GM18951 (cell line): Measurements from ENCODE around the gene SLC10A6.

Experiments used
- POLR2A ChIP-seq: IDR thresholded peaks from 4 replicates; pipeline ENCODE4 v1.6.1; 2011; ENCODE audit warnings: mild to moderate bottlenecking; ENCODE audit not compliant: insufficient read length, insufficient read depth; ENCODE audit errors: extremely low read depth
- in situ Hi-C: fragments of 300-500 bp; cut with MboI; formaldehyde crosslinking; loops from one replicate; pipeline ENCODE4 v1.12.0; 2022; ENCODE audit warnings: low sequenced_read_pairs, mixed read lengths, inconsistent platforms; ENCODE audit not compliant: unreplicated experiment

SLC10A6 gene

DNA sequence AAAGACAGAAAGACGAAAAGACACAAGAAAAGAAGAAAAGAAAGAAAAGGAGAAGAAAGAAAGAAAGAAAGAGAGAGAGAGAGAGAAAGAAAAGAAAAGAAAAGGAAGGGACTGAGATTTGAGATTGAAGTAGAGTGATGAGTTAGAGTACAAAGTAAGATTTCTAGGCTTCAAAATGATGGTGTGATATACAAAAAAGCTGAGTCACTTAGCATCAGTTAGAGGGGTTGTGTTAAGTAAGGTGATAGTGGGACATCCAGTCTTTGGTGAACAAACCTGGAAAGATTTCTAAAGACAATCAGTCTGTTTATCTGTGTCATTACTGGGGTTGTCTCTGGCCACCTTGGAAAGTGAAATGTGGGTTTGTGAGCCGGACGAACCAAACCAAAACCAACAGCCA lies 13.5 kb downstream of the SLC10A6 start:
- in situ Hi-C loops, result no loop called here
- TF ChIP-seq POLR2A, result no peak

DNA sequence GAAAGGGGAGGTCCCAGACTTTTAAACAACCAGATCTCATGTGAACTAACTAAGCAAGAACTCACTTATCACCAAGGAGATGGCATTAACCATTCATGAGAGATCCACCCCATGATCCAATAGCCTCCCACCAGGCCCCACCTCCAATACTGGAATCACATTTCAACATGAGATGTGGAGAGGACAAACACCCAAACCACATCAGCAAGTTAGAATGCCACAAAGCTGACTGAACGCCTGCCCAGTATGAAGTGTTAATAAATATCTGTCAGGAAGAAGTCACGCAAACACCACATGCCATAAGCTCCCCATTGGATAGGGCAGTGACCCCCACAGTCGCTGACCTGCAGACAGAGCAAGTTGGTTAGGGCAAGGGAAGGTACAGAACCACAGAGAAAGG lies 14.3 kb downstream of the SLC10A6 start:
- TF ChIP-seq POLR2A, result no peak
- in situ Hi-C loops, result no loop called here

- in situ Hi-C loops, result no loop called here
- TF ChIP-seq POLR2A, result no peak
Measured at GRCh38 chr4:86833615-86834014, 15.6 kb downstream of the SLC10A6 start.

- TF ChIP-seq POLR2A, result no peak
- in situ Hi-C loops, result no loop called here
Measured at GRCh38 chr4:86831262-86832130, 17.7 kb downstream of the SLC10A6 start.

DNA sequence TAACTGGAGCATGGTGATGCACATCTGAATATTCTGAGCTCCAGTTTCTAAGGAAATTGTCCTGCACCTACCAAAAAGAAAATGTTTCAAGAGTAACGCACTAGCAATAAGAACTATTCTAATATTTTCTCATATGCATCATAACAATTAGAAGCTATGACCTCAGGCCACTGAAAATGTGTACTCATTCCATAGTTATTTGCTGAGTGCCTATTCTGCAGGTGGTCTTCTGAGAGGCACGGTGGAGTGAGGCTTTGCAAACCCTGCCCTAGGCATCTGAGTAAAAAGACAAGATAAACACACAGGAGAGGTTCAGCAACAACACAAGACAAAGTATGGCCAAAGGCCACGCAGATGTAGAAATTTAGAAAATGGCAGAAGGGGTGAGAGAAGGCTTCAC lies 23.7 kb downstream of the SLC10A6 start:
- no peak for TF ChIP-seq POLR2A
- in situ Hi-C loops, result no loop called here

- in situ Hi-C loops, result no loop called here
- no peak for TF ChIP-seq POLR2A
Measured at GRCh38 chr4:86822136-86822535, 27.0 kb downstream of the SLC10A6 start.

GRCh38 chr4:86821151-86821550 lies 28.0 kb downstream of the SLC10A6 start:
- no peak for TF ChIP-seq POLR2A
- in situ Hi-C loops, result no loop called here

- no peak for TF ChIP-seq POLR2A
- in situ Hi-C loops, result no loop called here
Measured at GRCh38 chr4:86819561-86819960, 29.6 kb downstream of the SLC10A6 start.

DNA sequence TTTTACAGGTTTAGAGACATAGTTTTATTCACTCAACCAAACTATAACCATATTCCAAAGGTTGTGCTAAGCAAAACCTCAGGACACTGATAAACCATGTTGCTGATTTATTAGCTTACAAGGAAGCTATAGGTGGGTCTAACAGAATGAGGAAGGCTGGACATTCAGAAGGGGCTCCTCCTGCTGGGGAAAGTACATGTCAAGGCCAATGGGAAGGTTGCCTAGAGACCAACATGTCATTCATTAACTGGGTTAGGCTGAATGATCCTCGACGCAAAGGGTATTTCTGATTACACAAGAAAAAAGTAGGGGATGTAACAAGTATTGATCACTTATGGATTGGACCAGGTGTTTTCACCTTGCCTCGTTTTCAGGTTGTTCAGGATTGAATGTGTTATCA lies 30.3 kb downstream of the SLC10A6 start:
- TF ChIP-seq POLR2A, result no peak
- in situ Hi-C loops, result no loop called here

GRCh38 chr4:86818211-86818610 lies 31.0 kb downstream of the SLC10A6 start:
- in situ Hi-C loops, result no loop called here
- no peak for TF ChIP-seq POLR2A

DNA sequence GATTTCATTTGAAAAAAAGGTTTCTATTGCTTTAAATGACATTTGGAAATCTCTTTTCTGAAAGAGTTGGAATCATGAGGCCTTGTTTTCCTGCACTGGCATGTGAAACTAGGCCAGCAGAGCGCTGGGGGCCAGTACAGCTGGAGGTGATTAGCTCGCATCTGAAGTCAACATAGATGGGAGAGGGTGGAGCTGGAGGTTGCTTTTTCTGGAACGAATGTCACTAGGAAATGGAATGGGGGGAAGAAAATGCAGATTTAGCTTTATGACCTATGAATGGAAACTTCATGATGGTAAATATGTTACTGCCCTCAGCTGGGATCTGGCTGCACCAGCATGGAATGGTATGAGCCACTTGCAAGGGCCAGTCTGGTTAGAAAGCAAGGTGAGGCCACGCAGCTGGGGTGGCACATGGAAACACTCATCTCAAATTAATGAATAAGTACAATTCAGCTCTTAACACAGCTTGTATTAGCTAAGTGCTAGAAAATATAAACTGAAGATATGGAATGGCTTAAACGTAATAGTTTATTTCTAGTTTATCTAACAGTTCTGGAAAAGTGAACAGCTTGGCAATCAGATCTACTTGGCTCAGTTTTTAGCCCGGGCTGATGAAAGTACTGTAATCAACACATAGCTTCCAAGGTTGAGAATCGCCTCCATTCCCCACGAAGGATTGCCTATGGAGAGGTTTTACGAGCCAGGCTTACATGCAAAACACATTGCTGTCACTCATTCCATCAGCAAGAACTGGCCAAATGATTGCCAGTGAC lies 32.5 kb downstream of the SLC10A6 start:
- in situ Hi-C loops, result no loop called here
- TF ChIP-seq POLR2A, result no peak

DNA sequence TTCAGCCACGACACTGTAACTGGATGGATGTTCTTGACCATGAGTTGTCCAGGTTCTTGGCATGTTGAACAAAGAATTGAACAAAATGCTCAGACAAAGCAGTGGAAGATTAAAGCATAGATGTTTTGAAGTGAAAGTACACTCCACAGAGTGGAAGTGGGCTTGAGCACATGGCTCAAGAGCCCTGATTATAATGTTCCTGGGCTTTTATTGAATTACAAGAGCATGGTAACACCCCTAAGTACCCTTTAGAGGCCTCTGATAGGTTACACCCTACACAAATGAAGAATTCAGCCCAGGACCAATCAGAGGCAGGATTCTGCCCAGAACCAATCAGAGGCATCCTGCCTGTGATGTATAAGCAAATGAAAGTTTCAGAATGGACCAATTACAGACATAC lies 33.5 kb downstream of the SLC10A6 start:
- TF ChIP-seq POLR2A, result no peak
- in situ Hi-C loops, result no loop called here

DNA sequence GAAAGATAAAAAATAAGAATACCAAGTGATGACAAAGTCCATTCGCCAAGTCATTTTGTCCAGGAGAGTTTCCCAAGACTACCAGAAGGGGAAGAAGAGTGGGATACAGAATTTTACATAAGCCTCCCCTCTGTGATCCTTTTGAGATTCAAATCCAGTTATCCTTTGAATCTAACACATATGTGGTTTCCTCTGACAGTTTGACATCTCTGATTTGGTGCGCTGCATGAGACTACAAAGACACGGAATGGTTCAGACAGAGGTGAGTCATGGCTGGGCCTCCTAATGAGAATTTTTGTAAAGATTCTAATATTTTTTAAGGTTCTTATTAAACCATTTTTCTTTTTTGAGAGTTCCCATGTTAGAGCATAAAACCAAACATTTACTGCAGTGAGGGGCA lies 38.3 kb downstream of the SLC10A6 start:
- in situ Hi-C loops, result no loop called here
- TF ChIP-seq POLR2A, result no peak

DNA sequence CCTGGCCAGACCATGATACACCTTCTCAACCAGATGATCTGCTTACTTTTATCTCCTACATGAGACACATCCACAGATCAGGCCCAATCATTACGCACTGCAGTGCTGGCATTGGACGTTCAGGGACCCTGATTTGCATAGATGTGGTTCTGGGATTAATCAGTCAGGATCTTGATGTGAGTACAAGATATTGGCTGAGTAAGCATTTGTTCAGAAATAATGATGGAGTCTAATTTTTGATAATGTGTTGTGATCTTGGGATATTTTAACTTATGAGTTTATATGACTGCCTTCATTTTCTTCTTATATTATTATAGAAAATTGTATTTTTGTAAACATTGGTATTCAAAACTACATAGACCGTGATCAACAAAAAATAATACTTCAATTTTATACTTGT lies 39.4 kb downstream of the SLC10A6 start:
- in situ Hi-C loops, result no loop called here
- no peak for TF ChIP-seq POLR2A

- in situ Hi-C loops, result no loop called here
- no peak for TF ChIP-seq POLR2A
Measured at GRCh38 chr4:86791126-86791525, 58.1 kb downstream of the SLC10A6 start.
